Activated naive CD4-positive, alpha-beta T cell treated with anti-CD3 and anti-CD28 coated beads, Interleukin-2, amount 50 U/mL, for 16 hours (primary cell): ENCODE data around the gene DSCAML1.

Experiments used
- DNase-seq: peaks from one replicate; pipeline ENCODE4 v3.0.0-alpha.2; 2020

Gene DSCAML1

GRCh38 chr11:117796872-117797529 lies at the start of gene DSCAML1:
Gene DSCAML1, minus strand, starts transcription at chr11:117797216. Its CDS starts 137 bp downstream, at chr11:117797079.
- DNase-seq, result peak; percentile 61

DNA sequence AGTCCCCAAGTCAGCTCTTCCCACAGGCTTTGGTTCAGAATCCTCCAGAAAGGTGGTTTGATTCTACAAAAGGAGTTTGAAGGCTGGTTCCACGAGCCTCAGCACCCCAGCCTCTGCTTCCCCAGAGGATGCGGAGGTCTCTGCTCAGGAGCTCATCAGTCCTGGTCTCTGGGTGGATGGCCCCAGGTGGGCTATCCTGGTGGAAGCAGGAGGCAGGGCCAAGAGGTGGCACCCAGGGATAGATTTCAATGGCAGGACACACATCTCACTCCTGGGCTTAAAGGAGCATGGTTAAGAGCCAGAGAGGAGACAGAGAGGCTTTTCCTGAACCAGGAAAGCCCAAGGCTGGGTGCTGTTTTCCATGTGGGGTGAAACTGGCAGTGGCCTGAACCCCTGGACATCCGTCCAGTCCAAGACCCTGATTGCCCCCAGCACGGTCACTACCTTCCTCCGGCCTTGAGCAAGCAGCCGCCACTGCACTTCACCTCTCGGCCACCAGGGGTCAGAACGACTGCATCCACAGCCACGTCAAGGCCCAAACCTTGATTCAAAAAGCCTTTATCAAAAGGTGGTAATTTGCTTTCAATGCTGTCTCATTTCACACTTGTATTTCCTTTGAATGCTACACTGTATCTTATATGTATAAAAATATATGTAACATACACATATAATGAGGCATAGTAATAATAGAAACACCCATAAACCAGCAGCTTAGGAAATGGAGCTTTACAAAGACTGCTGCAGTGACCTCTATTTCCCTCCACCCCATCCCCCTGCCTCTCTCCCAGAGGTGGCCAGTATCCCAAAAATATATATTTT lies 46.9 kb upstream of the DSCAML1 start:
- DNase-seq, result peak; percentile 80

DNA sequence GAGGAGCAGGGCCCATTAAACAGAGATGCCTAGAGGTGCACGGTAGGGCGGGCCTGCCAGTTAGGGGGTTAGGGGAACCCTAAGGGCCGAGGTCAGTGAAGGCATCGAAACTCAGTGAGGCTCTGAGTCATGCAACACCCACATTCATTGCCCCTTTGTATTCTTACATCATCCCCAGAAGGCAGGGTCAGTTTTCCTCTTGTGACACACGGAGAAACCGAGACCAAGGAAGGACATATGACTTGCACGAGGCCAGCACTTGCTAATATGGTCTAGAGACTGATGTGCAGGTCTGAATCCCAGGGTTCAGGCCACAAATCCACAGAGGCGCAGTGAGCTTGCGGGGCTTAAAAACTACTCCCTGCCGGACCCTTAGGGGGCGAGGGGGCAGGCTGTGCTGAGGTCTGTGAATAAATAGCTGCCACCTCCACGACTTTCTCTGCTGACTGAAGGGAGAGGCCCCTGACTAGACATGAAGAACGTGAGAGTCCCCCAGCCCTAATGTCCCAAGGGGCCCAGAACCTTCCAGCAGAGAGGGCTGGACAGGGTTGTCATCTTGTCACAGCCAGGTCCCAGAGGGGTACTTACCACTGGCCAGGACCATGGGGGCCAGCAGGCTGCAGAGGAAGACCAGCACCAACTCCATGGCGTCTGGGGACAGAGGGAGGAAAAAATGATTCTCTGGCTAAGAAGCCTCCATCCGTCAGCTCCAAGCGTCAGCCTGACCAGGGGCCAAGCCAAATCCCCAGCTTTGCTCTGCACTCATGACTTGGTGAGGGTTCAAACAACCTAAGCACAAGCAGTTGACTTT lies 45.3 kb upstream of the DSCAML1 start:
- DNase-seq, result no peak

GRCh38 chr11:117841551-117842031 lies 44.6 kb upstream of the DSCAML1 start:
- DNase-seq, result no peak

- no peak for DNase-seq
Observed at GRCh38 chr11:117840881-117841550, 44.0 kb upstream of the DSCAML1 start.

DNA sequence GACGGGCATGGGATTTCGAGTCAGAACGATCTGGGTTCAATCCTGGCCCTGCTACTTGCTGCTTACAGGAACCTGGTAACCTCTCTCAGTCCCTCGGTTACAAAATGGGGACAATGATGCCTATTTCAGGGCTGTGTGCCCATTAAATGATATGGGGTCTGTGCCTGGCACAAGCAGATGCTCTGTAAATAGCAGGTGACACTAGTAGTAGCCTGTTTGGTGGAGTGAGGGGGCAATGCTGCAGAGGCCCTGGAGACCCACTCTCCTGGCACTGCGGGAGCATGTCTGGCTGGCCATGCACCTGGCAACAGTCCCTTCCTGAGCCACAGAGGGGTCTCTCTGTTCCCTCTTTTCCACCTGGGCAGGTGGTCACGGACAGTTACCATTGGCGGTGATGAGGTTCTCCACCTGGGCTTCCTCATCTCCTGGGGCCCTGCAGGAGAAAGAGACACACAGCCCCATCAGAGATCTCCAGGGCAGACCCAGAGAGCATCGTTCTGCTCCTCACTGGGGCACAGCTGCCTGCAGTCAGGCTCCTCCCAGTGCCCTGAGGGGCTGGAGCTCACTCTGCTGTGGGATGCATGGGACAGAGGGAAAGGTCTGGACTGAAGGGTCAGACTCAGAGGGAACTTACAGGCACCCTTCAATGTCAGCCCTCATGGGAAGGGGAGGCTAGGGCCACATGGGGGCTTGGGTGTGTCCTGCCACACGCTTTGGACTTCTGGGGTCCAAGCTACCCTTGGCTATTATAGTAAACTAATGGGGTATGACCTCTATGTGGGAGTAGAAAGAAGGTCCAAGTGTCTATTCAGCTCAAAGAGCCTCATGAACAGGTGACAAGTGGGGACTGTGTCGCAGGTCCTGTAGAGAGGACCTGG lies 43.2 kb upstream of the DSCAML1 start:
- DNase-seq, result no peak

DNA sequence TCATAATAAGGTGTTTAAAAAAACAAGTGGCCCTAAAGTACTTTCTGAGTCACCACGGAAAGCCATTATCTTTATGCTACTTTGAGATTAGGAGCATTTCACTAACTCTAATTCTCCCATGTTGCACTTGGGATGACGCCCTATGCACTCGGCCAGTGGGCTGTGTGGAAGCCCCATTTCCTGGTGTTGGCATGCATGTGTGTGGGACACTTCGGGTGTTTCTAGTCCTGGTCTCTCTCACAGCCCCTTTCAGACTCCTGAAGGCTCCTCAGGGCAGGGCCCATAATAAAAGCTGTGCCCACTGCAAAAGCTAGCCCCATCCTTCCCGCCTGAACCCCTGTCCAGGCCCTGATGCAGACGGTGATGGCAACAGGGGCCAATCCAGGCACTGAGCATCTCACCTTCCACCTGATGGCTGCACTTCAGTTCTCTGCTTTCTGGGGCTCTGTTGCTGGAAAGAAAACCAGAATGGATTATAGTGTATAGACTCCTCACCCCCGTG lies 42.4 kb upstream of the DSCAML1 start:
- DNase-seq, result no peak

GRCh38 chr11:117838901-117839300 lies 41.9 kb upstream of the DSCAML1 start:
- DNase-seq, result no peak

DNA sequence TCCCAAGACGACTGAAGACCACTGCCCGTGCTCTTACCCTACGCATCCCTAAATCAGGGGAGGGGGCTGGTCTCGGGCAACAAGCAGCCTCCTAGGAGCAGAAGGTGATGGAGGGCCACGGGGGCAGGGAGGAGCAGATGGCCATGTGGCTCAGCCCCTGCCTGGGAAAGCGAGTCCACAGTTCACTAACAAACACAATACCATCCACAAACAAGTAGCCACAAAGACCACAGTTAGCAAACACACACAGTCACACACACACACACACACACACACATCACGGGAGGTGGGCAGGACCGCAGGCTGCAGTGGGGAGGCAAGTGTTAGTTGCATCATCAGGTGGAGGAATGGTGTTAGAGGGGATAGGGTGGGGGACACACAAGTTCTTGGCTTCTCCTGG lies 40.8 kb upstream of the DSCAML1 start:
- DNase-seq, result no peak

GRCh38 chr11:117837070-117837776 lies 40.2 kb upstream of the DSCAML1 start:
- DNase-seq, result no peak

- no peak for DNase-seq
Observed at GRCh38 chr11:117836077-117836960, 39.3 kb upstream of the DSCAML1 start.

DNA sequence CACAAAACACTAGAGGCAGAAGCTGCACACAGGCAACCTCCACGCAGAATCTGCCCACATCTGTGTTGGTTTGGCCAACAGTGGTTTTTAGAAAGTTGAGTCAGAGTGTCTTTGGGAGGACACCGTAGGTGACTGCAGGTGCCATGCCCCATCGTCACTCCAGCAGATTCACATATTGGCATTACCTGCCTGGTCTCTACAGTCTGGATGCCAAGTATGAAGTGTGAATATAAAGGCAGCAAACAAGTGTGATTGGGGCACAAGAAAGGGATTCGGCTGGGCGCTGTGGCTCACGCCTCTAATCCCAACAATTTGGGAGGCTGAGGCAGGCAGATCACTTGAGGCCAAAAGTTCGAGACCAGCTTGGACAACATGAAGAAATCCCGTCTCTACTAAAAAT lies 38.6 kb upstream of the DSCAML1 start:
- no peak for DNase-seq

DNA sequence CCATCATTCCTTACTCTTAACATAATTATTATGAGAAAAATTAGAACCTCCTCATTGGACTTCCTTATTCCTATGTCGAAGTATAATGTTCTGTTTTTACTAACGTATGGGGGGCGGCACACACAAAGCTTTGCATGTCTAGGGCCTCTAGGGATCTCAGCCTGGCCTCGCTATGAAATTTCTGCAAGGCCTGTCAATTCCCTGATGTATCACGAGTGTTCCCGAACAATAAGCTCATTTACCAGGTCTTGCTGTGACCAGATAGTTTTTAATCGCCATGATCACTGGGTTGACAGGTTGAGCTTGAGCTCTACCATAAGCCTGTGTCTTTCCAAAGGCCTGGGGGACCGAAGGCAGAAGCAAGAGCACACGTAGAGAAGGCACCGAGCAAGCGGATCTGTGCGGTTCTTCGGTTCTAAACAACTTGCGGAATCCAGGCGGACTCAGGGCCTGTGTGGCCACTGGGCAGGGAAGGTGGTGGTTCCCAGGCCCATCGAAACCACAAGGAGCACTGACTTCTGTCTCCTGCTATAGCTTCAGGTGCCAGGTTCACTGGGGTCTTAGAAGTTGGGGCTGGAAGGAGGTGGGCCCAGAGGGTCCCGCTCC lies 37.9 kb upstream of the DSCAML1 start:
- no peak for DNase-seq

DNA sequence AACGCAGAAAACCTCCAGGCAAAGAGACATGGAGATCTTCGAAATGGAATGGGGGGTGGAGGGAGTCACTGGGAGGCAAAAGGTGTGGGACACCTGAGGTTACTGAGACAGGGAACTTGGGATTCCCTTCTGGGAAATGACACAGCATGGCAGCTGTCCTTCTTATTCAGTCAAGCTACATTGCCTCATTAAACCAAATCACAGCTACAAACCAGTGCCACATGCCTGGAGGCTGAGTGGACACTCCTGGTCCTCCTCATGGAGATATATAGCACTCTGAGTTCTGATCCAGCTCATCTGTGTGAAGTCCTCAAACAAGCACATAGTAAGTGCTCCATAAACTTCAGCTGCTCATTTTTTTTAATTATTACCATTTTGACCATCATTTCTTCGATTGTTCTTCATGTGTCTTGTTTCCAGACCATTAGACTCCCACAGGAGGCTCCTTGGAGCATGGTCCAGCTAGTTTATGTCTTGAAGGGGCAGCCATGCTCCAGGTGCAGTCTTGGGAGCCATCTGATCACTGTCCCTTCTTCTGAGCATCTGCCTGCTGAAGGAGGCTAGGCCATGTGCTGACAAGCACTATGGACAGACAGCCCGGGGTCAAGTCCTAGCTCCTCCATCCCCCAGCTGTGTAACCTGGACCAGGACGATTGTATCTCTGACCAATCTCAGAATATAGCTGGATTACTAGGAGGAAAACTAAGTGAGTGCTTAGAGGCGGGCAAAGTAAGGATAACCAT lies 37.2 kb upstream of the DSCAML1 start:
- DNase-seq, result no peak

GRCh38 chr11:117833401-117833891 lies 36.4 kb upstream of the DSCAML1 start:
- DNase-seq, result no peak

DNA sequence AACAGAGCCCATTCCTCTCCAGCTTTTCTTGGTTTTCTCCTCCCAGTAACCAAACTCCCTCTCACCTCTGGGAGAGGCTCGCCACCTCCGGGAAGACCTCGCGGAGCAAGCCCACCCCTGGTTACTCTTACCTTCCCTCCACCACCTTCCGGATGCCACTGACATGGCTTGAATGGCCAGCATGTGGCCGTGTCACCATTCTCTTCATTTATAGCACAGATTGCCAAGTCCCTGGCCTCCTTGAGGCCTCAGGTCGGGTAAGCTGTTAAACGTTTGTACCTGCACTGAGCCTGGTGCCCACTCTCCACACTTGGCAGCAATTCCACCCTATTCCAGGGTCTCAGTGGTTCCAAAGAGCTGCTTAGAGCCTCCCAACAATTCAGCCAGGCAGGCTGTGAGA lies 35.5 kb upstream of the DSCAML1 start:
- DNase-seq, result no peak

DNA sequence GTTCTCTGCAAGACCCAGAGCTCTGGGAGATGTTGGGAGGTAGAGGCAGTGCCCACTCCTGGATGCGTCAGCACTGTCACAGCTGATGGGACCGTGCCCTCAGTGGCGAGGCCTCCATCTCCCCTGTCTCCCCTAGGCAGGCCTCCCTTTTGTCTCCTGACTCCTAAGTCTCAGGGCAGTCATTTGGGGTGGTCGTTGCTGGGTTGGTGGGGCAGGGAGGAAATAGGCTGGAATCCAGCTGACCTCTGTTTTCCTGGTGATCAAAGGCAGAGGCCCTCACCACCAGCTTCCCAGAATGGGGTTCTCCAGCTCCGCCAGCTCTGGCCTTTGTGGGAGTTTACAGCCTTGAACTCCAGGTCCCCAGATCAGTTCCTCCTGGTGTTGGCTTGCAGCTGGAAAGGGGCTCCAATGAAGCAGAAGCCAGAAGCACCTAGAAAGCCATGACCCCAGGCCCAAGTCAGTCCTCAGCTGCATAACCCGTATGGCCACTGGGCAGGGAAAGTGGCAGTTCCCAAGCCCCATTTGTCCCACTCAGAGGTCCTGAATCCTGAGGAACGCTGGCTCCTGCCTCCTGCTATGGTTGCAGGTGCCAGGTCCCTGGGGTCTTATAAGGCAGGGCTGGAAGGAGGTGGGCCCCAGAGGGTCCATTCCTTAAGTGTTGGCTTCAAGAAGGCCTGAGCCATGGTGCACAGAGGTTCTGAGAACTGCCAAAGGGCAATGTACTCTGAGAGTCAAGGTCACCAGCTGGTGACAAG lies 34.8 kb upstream of the DSCAML1 start:
- DNase-seq, result no peak
